ENCODE results near the gene CRADD. TPM values are rescaled to one million over a fixed set of nuclear protein-coding genes. Genes with fewer than 3 reads are reported as not detected.

Gene CRADD
- total RNA-seq, 1 experiment from 2014 or later: 10.1 TPM

DNA sequence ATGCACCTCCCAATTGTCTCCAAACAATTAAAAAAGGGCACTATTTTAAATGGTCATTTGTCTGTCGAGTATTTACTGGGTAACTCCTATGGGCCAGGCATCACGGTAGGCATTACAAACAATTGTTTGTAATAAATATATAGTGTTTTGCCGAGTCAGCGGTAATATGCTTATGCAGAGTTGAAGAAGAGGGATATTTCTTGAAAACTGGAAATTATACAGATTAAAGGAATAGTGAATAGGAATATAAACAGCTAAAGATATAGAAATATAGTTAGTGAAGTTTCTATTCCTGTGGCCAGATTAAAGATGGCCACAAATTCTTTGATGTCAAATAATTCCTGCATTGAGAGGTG lies 13.5 kb upstream of the CRADD start:
- DNase-seq: no peak
- CTCF ChIA-PET: no interaction called here
- no peak overlapping the region for H3K27ac Mint-ChIP-seq (ENCODE audit: unreplicated experiment)
- intact Hi-C loops (cut with micrococcal nuclease; ENCODE audit: unreplicated experiment): no loop called here
- H3K9me3 Mint-ChIP-seq (ENCODE audit: low read depth, unreplicated experiment): peaks cover 8% of the 10 kb centered on the region
- TF ChIP-seq, protein P1, sequence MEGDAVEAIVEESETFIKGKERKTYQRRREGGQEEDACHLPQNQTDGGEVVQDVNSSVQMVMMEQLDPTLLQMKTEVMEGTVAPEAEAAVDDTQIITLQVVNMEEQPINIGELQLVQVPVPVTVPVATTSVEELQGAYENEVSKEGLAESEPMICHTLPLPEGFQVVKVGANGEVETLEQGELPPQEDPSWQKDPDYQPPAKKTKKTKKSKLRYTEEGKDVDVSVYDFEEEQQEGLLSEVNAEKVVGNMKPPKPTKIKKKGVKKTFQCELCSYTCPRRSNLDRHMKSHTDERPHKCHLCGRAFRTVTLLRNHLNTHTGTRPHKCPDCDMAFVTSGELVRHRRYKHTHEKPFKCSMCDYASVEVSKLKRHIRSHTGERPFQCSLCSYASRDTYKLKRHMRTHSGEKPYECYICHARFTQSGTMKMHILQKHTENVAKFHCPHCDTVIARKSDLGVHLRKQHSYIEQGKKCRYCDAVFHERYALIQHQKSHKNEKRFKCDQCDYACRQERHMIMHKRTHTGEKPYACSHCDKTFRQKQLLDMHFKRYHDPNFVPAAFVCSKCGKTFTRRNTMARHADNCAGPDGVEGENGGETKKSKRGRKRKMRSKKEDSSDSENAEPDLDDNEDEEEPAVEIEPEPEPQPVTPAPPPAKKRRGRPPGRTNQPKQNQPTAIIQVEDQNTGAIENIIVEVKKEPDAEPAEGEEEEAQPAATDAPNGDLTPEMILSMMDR (IDR thresholded peaks at IDR 0.05; ENCODE audit: unreplicated experiment): no peak
- H3K36me3 Mint-ChIP-seq (ENCODE audit: insufficient read depth, unreplicated experiment): no peaks in the 10 kb centered on the region
- H3K27me3 Mint-ChIP-seq (ENCODE audit: unreplicated experiment): no peaks in the 10 kb centered on the region
- BruUV-seq (replicated peaks): no TSS peak
- peaks cover 7% of the 10 kb centered on the region for H3K4me1 Mint-ChIP-seq (ENCODE audit: low read depth, unreplicated experiment)
- H3K4me3 Mint-ChIP-seq (ENCODE audit: low read depth, unreplicated experiment): no peak overlapping the region

DNA sequence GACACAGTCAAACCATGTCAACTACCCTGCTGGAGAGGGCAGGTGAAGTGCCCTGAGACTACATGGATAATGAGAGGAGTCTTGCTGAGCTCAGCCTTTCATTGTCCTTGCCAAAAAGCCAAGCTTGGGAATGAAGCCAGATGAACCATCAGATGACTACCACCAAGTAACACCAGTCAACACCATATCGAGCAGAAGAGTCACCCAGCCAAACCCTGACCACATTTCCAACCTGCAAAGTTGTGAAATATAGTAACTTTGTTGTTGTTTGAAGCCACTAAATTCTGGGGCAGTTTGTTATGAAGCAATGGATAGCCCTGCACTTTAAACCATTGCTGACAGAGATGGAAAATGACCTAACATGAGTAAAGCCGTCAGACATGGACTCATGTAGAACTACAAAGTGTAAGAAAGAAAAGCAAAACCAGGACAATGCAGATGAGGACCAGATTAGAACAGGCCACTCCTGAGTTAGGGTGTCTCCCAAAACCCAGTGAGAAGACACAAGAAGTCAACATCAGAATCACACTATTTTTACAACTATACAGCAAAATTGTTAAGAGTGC lies 12.5 kb upstream of the CRADD start:
- Mint-ChIP-seq H3K4me3 (ENCODE audit: low read depth, unreplicated experiment) (no peak overlapping the region), H3K36me3 (ENCODE audit: insufficient read depth, unreplicated experiment) (no peaks in the 10 kb centered on the region), H3K27me3 (ENCODE audit: unreplicated experiment) (no peaks in the 10 kb centered on the region), H3K27ac (ENCODE audit: unreplicated experiment) (no peak overlapping the region), H3K4me1 (ENCODE audit: low read depth, unreplicated experiment) (peaks cover 12% of the 10 kb centered on the region), H3K9me3 (ENCODE audit: low read depth, unreplicated experiment) (peaks cover 8% of the 10 kb centered on the region)
- CTCF ChIA-PET: no interaction called here
- TF ChIP-seq, protein P1 (IDR thresholded peaks at IDR 0.05; ENCODE audit: unreplicated experiment): no peak
- intact Hi-C loops (cut with micrococcal nuclease; ENCODE audit: unreplicated experiment): no loop called here
- no peak for DNase-seq
- BruUV-seq (replicated peaks): no TSS peak

DNA sequence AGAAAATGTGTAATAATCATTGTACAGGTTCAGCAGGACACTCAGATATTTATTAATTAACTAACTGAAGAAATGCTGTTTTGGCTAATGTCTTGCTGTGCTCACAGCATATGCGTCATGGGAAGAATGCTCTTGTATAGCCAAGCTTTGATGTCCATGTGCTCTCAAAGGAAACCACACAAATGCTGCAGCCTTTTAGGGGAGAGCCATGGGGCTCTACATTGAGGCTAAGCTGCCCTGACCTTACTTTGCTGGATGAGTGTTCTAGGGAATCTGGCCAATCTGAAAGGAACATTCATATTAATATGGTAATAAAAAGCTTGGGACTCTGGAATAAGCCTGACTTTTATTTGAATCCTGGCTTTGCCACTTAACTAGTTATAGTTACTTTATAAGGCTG lies 9.5 kb upstream of the CRADD start:
- TF ChIP-seq, protein P1 (IDR thresholded peaks at IDR 0.05; ENCODE audit: unreplicated experiment): no peak
- CTCF ChIA-PET: interaction anchor here (1.1 kb wide), 1 partner anchor 13 kb away, joined by 3 read pairs; no protein-coding TSS in a partner anchor
- BruUV-seq (replicated peaks): no TSS peak

DNA sequence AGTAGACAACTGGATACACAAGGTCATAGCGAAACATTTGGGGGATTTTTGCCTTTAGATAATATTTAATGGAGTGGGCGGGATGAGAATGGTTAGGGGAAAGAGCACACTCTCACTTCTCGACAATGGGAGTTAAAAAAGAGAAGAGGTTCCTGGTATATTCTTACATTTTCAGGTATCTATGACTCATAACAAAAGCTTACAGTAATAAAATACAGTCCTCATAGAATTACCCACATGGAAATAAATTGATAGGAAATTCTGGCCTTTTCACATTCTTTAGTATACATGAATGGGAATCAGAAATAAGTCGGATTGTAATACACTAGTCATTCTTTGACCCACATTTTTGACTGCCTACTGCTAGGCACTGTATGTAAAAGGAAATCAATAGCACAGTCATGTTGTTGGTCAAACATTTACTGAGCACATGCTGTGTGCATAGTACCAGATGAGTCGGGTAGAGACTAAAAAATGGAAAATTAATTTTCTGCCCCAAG lies 8.2 kb upstream of the CRADD start:
- no peak for DNase-seq
- CTCF ChIA-PET: interaction anchor here (0.6 kb wide), 1 partner anchor 166 kb away, joined by 3 read pairs; no protein-coding TSS in a partner anchor
- no TSS peak for BruUV-seq (replicated peaks)
- no peak overlapping the region for H3K27ac Mint-ChIP-seq (ENCODE audit: unreplicated experiment)
- H3K4me1 Mint-ChIP-seq (ENCODE audit: low read depth, unreplicated experiment): peaks cover 12% of the 10 kb centered on the region
- no peak overlapping the region for H3K4me3 Mint-ChIP-seq (ENCODE audit: low read depth, unreplicated experiment)
- intact Hi-C loops (cut with micrococcal nuclease; ENCODE audit: unreplicated experiment): no loop called here
- no peaks in the 10 kb centered on the region for H3K27me3 Mint-ChIP-seq (ENCODE audit: unreplicated experiment)
- H3K9me3 Mint-ChIP-seq (ENCODE audit: low read depth, unreplicated experiment): peaks cover 8% of the 10 kb centered on the region
- TF ChIP-seq, protein P1 (IDR thresholded peaks at IDR 0.05; ENCODE audit: unreplicated experiment): no peak
- H3K36me3 Mint-ChIP-seq (ENCODE audit: insufficient read depth, unreplicated experiment): no peaks in the 10 kb centered on the region

More for the DNA sequence above, 9.5 kb upstream of the CRADD start:
- Mint-ChIP-seq H3K27me3 (ENCODE audit: unreplicated experiment) (no peaks in the 10 kb centered on the region), H3K4me3 (ENCODE audit: low read depth, unreplicated experiment) (no peak overlapping the region), H3K27ac (ENCODE audit: unreplicated experiment) (no peak overlapping the region), H3K36me3 (ENCODE audit: insufficient read depth, unreplicated experiment) (no peaks in the 10 kb centered on the region), H3K9me3 (ENCODE audit: low read depth, unreplicated experiment) (peaks cover 8% of the 10 kb centered on the region), H3K4me1 (ENCODE audit: low read depth, unreplicated experiment) (peaks cover 12% of the 10 kb centered on the region)
- intact Hi-C loops (cut with micrococcal nuclease; ENCODE audit: unreplicated experiment): no loop called here
- no peak for DNase-seq
